Measurements from ENCODE around the gene SCMH1. TPM values are rescaled to one million over a fixed set of nuclear protein-coding genes. Genes with fewer than 3 reads are reported as not detected.
"Not testable (repeated sequence)": the region's sequence is repeated elsewhere in the genome, so short reads cannot be mapped to it uniquely, and the experiment has no call there.

Gene SCMH1
- total and polyA plus RNA-seq, 9 donors: 32.8 to 80.2 (median 49.8) TPM

- Histone ChIP-seq H3K27me3 (no peaks in the 10 kb centered on the region), H3K27ac (no peak overlapping the region), H3K9me3 (no peaks in the 10 kb centered on the region), H3K36me3 (no peaks in the 10 kb centered on the region), H3K4me3 (no peak overlapping the region), H3K4me1 (ENCODE audit: insufficient read depth) (no peaks in the 10 kb centered on the region)
- 93 to 95% (median 93%) methylated on average over 1 of the region's 1 CpG for WGBS, 3 donors
- TF ChIP-seq EP300 (IDR thresholded peaks at IDR 0.05) (no peak), POLR2A (IDR thresholded peaks at IDR 0.05) (no peak), CTCF (IDR thresholded peaks at IDR 0.05) (no peak)
- intact Hi-C loops (cut with DNase I): no loop called here
- DNase-seq: no peak
Measured at GRCh38 chr1:41213341-41213740, 28.8 kb downstream of the SCMH1 start.

GRCh38 chr1:41211608-41212007 is 30.5 kb downstream of the SCMH1 start:
- DNase-seq; H3K4me1 ChIP-seq (ENCODE audit: insufficient read depth); H3K4me3 ChIP-seq; H3K27ac ChIP-seq; intact Hi-C loops (cut with DNase I); H3K36me3 ChIP-seq; H3K27me3 ChIP-seq; H3K9me3 ChIP-seq: not testable (repeated sequence)
- whole genome bisulfite sequencing, 3 donors: 94 to 100% (median 95%) methylated on average over 2 of the region's 2 CpGs

GRCh38 chr1:41207053-41207452 is 35.1 kb downstream of the SCMH1 start:
- H3K27me3 ChIP-seq; H3K9me3 ChIP-seq; H3K4me1 ChIP-seq (ENCODE audit: insufficient read depth); intact Hi-C loops (cut with DNase I); DNase-seq; H3K4me3 ChIP-seq; H3K36me3 ChIP-seq; H3K27ac ChIP-seq: not testable (repeated sequence)
- WGBS, 3 donors: 95 to 97% (median 95%) methylated on average over 2 of the region's 2 CpGs

- 83 to 88% (median 83%) methylated on average over 3 of the region's 3 CpGs for WGBS, 3 donors
- Histone ChIP-seq H3K27ac (no peak overlapping the region), H3K4me3 (no peak overlapping the region), H3K4me1 (ENCODE audit: insufficient read depth) (no peaks in the 10 kb centered on the region), H3K9me3 (no peaks in the 10 kb centered on the region), H3K27me3 (no peaks in the 10 kb centered on the region), H3K36me3 (no peaks in the 10 kb centered on the region)
- no peak for TF ChIP-seq EP300 (IDR thresholded peaks at IDR 0.05)
- no peak for TF ChIP-seq CTCF (IDR thresholded peaks at IDR 0.05)
- TF ChIP-seq POLR2A (IDR thresholded peaks at IDR 0.05): no peak
- intact Hi-C loops (cut with DNase I): no loop called here
- DNase-seq: no peak
Measured at GRCh38 chr1:41200728-41201127, 41.4 kb downstream of the SCMH1 start.

GRCh38 chr1:41199375-41199774 is 42.7 kb downstream of the SCMH1 start:
- Histone ChIP-seq H3K9me3 (no peaks in the 10 kb centered on the region), H3K4me3 (no peak overlapping the region), H3K27me3 (no peaks in the 10 kb centered on the region), H3K36me3 (no peaks in the 10 kb centered on the region), H3K27ac (no peak overlapping the region), H3K4me1 (ENCODE audit: insufficient read depth) (no peaks in the 10 kb centered on the region)
- TF ChIP-seq POLR2A (IDR thresholded peaks at IDR 0.05) (no peak), EP300 (IDR thresholded peaks at IDR 0.05) (no peak), CTCF (IDR thresholded peaks at IDR 0.05) (no peak)
- no peak for DNase-seq
- intact Hi-C loops (cut with DNase I): no loop called here
